HG02884 (cell line): Measurements from ENCODE around the gene UROS.

Experiments used
- ATAC-seq: cut with Tn5 transposase; IDR thresholded peaks from one replicate; pipeline ENCODE4 v1.9.1; 2021; ENCODE audit warnings: mild to moderate bottlenecking, moderate library complexity; ENCODE audit not compliant: unreplicated experiment

Gene UROS

GRCh38 chr10:125768219-125768855 lies 54.7 kb downstream of the UROS start:
- ATAC-seq = no peak

GRCh38 chr10:125766511-125766910 lies 56.5 kb downstream of the UROS start:
- ATAC-seq = no peak

DNA sequence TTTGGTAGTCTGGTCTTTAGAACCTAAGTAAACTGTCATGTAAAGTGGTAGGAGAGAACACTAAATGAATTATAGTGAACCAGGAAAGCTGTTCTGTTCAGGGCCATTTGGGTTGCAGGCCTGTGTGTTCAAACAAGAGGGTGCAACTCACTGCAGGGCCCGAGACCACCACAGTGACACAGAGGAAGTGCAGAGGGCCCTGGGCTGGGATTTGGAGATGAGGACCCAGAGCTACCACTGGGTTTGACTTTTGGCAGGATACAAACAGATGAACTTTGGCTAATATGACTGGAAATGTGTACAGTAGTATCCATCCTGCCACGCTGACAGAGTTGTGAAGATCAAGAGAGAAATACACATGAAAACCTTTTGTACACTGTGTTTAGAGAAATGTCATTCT lies 57.2 kb downstream of the UROS start:
- no peak for ATAC-seq

GRCh38 chr10:125762692-125763648 lies 60.1 kb downstream of the UROS start:
- no peak for ATAC-seq

DNA sequence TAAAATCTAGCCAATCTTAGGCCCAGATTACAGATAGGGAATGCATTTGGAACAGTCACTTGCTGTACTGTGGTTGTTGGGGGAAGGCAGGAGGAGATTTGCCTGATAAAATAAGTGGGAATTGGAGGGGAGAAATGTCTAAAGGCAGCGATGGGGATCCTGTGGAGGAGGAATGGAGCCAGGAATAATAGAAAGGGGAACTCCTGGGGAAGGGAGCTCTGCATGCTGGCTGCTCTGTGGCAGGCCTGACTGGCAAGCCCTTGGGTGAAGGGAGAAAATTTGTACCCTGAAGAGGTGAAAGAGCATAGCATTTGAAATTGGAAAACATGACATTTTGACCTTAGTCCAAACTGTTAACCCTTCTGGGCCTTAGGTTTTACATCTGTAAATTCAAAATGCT lies 61.1 kb downstream of the UROS start:
- ATAC-seq = no peak

GRCh38 chr10:125757742-125758141 lies 65.3 kb downstream of the UROS start:
- ATAC-seq = no peak

DNA sequence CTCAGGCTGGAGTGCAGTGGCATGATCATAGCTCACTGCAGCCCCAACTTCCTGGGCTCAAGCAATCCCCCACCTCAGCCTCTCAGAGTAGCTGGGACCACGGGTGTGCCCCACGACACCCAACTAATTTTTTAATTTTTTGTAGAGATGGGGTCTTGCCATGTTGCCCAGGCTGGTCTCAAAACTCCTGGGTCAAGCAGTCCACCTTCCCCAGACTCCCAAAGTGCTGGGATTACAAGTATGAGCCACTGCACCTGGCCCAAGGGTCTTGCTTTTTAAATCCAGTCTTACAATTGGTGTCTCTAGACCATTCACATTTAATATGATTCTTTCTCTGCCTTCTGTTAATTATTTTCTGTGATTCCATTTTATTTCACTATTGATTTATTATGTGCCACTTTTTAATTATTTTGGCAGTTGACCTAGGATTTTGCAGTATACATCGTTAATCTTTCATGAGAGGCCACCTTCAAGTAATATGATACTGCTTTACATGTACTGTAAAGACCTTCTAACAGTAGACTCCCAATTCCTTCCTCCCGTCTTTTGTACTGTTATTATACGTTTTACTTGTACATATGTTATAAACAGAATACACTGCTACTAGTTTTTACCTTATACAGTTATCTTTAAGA lies 66.1 kb downstream of the UROS start:
- ATAC-seq = no peak

DNA sequence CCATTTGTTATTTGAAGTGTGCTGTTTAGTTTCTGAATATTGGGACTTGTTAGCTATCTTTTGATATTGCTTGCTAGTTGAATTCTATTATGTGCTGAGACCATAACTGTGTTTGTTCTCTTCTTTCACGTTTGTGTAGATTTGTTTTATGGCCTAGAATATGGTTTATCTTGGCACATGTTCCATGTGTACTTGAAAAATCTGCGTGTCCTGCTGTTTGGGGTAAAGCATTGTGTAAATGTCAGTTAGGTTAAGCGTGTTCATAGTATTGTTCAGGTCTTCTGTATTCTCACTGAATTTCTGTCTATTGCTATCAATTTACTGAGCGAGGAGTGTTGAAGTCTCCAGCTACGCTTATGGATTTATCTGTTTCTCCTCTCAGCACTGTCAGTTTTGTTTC lies 66.9 kb downstream of the UROS start:
- ATAC-seq = no peak

DNA sequence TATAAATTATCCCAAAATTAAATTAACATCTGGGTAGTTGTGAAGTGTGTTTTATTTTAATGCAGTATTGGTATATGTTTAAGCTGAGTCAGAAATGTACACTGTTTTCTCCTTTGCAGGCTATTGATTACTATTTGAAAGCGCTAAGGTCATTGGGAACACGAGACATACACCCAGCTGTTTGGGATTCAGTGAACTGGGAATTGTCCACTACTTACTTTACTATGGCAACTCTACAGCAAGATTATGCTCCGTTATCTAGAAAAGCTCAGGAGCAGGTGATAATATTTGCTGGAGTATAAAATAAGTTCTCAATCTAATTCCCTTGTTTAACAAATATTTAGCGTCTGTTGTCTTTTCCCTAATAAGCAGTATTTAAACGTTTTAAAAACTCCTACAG lies 75.6 kb downstream of the UROS start:
- no peak for ATAC-seq

DNA sequence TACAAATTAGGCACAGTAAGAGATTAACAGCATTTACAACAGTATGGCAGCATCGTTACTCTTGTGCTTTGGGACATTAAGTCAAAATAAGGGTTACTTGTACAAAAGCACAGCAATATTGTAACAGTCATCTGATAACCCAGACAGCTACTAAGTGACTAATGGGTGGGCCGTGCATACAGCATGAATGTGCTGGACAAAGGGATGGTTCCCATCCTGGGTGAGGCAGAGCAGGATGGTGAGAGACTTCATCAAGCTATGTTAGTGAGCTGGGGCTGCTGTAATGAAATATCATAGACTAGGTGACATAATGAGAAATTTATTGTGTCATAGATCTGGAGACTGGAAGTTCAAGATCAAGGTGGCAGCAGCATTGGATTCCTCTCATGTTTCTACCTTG lies 78.1 kb downstream of the UROS start:
- no peak for ATAC-seq

DNA sequence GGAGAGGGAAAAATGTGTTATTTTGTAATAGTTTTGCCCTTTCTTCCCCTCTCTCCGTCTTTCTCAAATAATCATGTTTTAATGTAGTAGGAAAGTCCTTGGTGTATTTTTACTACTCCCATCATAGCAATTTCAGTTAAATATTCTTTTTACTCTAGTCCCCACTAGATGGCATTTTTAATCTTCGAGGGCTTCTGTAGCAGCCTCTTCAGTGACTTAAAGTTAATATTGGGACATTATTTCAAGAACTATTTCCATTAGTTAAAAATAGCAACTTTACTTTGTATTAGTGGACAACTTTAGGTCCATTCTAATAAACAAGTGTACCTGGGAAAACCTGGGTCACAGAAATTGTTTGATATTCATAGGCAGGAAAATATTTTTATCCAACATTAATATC lies 80.6 kb downstream of the UROS start:
- no peak for ATAC-seq

GRCh38 chr10:125739994-125740679 lies 82.9 kb downstream of the UROS start:
- ATAC-seq = no peak
